Activated naive CD4-positive, alpha-beta T cell treated with Interleukin-2 at 50 U/mL for 16 hours (primary cell): ENCODE results near the gene PAX5.

Experiments
- DNase-seq: peaks from one replicate; pipeline ENCODE4 v3.0.0-alpha.2; 2020

PAX5 gene

GRCh38 chr9:36823934-36824333 is 210.1 kb downstream of the PAX5 start:
- no peak for DNase-seq

- DNase-seq, result no peak
Observed at GRCh38 chr9:36823466-36823865, 210.6 kb downstream of the PAX5 start.

GRCh38 chr9:36822201-36822600 is 211.9 kb downstream of the PAX5 start:
- DNase-seq, result no peak

GRCh38 chr9:36820392-36820861 is 213.6 kb downstream of the PAX5 start:
- DNase-seq, result no peak

GRCh38 chr9:36818965-36819870 is 214.8 kb downstream of the PAX5 start:
- no peak for DNase-seq

- no peak for DNase-seq
Observed at GRCh38 chr9:36818242-36818938, 215.7 kb downstream of the PAX5 start.

GRCh38 chr9:36817160-36817834 is 216.8 kb downstream of the PAX5 start:
- no peak for DNase-seq

GRCh38 chr9:36816371-36816770 is 217.7 kb downstream of the PAX5 start:
- DNase-seq, result no peak

GRCh38 chr9:36815566-36816348 is 218.3 kb downstream of the PAX5 start:
- no peak for DNase-seq

GRCh38 chr9:36815023-36815422 is 219.0 kb downstream of the PAX5 start:
- no peak for DNase-seq

GRCh38 chr9:36813154-36813553 is 220.9 kb downstream of the PAX5 start:
- DNase-seq, result no peak

GRCh38 chr9:36812556-36812955 is 221.5 kb downstream of the PAX5 start:
- DNase-seq, result no peak

GRCh38 chr9:36808251-36808650 is 225.8 kb downstream of the PAX5 start:
- no peak for DNase-seq

GRCh38 chr9:36803961-36804360 is 230.1 kb downstream of the PAX5 start:
- DNase-seq, result no peak

GRCh38 chr9:36802201-36802920 is 231.7 kb downstream of the PAX5 start:
- DNase-seq, result no peak

GRCh38 chr9:36800455-36800854 is 233.6 kb downstream of the PAX5 start:
- no peak for DNase-seq

GRCh38 chr9:36798350-36799065 is 235.6 kb downstream of the PAX5 start:
- DNase-seq, result no peak

- DNase-seq, result no peak
Observed at GRCh38 chr9:36797471-36798220, 236.4 kb downstream of the PAX5 start.

GRCh38 chr9:36796671-36797419 is 237.2 kb downstream of the PAX5 start:
- DNase-seq, result no peak

- no peak for DNase-seq
Observed at GRCh38 chr9:36794461-36794860, 239.6 kb downstream of the PAX5 start.
